GM19324 (cell line): ENCODE results near the gene DCC.

Experiments used
- ATAC-seq: cut with Tn5 transposase; IDR thresholded peaks from one replicate; pipeline ENCODE4 v1.9.1; 2021; ENCODE audit warnings: mild to moderate bottlenecking, moderate library complexity; ENCODE audit not compliant: unreplicated experiment, low FRiP score

DCC gene

GRCh38 chr18:52657043-52657805 lies 317.2 kb downstream of the DCC start:
- ATAC-seq, result no peak

- ATAC-seq, result no peak
These were observed 327.6 kb downstream of the DCC start for GRCh38 chr18:52667463-52668065.

- no peak for ATAC-seq
These were observed 330.9 kb downstream of the DCC start for GRCh38 chr18:52670896-52671295.

DNA sequence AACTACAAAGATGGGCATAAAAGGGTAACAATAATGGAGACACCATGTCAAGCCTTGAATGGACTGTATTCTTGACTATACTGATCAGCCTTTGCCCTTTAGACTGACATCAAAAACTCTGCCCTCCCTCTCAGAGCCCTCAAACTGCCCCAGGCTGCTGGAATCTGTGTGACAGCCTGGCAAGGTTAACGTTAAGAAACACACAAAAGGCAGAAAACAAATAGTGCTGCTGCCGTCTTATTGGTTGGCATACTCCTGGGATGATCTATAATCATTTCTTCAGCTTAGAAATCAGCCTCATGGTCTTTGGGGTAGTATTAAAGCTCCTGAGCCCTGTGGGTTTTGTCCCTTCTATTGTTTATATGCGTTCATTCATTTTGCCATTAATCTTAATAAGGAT lies 338.0 kb downstream of the DCC start:
- ATAC-seq, result no peak

- no peak for ATAC-seq
These were observed 338.6 kb downstream of the DCC start for GRCh38 chr18:52678551-52678950.

GRCh38 chr18:52679354-52679753 lies 339.4 kb downstream of the DCC start:
- no peak for ATAC-seq

GRCh38 chr18:52682260-52682659 lies 342.3 kb downstream of the DCC start:
- ATAC-seq, result no peak

GRCh38 chr18:52685316-52685715 lies 345.3 kb downstream of the DCC start:
- ATAC-seq, result no peak

- no peak for ATAC-seq
These were observed 351.8 kb downstream of the DCC start for GRCh38 chr18:52691841-52692240.

DNA sequence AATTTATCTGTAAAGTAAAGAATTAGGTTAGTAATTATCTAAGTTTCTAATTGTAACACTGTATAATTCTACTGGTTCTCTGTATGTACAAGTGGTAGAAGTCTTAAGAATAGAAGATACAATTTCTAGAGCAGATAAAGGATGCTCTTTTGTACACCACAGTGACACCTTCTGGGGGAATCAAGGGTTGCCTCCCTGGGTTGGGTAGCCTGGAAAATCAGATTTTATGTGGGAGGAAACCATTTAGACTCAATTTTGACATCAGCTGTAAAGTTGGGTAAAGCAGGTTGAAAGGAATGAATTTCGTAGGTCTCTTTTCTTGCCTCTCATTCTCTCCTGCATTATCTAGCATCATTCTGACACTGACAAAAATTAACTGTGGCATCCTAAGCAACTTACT lies 354.8 kb downstream of the DCC start:
- ATAC-seq, result no peak

GRCh38 chr18:52700116-52700515 lies 360.1 kb downstream of the DCC start:
- ATAC-seq, result no peak

- ATAC-seq, result no peak
These were observed 360.8 kb downstream of the DCC start for GRCh38 chr18:52700816-52701215.

- no peak for ATAC-seq
These were observed 361.4 kb downstream of the DCC start for GRCh38 chr18:52701219-52701935.

- ATAC-seq, result no peak
These were observed 375.4 kb downstream of the DCC start for GRCh38 chr18:52715421-52715820.

DNA sequence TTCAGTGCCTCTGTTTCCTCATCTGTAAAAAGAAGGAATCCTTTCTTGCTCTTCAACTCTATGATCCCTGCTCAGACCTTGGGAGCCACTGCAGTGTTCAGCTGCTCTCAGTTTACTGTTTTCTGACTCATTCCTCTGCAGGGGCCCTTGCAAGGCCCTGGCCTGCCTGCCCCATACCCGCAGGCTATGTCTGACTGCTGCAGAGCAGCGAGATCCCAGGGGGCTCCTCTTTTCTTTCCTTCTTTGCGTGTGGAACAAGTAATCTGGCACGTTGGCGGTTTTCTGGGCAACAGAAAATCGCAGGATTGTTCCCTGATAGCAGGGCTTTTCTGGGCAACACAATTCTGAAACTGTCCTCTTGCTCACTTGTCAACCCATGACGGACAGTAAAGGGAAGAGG lies 376.0 kb downstream of the DCC start:
- ATAC-seq, result no peak

GRCh38 chr18:52716973-52717372 lies 377.0 kb downstream of the DCC start:
- ATAC-seq, result no peak

DNA sequence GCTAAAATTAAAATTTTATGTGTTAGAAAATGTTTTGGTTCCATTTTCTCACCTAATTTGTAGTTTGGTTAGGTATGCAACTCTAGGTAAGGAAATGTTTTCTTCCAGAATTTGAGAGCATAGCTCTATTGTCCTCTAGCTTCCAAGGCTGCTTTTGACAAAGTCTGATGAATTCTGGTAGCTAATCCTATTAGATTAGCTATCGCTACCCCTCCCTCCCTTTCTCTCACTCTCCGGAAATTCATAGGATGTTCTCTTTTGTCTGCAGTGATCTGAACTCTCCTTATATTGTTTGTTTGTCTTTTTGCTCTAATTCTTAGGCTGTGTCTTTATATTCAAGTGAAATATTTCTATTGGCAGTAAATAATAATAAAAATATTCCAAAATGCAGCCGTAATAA lies 382.9 kb downstream of the DCC start:
- no peak for ATAC-seq

DNA sequence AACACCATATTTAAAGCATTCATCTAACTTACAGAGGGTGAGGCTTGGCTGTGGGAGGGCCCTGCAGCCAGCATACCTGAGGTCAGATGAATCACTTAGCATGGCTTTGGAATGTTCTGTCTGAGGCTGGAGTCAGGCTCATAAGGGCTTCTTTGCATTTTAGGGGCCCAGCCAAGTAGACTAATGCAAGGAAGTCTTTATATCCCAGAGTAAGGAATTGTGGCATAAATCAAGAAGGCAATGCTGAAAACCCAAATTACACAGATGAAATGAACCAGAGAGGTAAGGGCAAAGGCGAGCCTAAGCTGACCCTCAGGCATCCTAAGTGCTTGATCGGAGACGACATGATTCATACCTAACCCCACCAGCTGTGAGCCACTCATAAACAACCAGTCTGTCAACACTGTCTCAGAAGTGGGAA lies 383.6 kb downstream of the DCC start:
- no peak for ATAC-seq

DNA sequence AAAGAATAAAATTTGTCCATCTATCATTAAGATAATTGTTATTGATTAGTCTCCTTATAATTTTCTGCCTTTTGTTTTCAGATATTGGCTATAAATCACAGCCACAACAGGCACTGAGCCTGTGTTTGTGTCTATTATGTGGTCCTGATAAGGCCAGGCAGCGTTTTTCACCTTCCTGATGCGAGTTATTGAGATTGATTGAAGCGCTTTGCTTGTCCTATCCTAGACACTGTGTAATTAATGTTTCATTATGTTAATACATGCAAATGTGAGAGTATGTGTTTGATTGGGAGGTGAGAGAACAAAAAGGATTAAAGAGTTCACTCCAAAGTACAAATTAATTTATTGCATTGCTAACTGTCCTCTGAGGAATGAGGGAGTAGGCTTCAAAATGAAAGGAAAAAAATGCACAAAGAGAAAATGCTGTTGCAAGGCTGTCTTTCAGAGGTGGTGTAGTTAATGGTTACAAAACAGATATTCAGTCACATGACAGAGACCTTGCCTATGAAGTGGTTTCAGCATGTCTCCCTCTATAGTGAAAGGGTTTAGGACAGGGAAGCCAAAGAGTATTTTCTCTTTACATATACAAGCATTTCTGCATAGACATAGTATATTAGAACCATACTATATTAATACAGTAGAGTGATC lies 391.1 kb downstream of the DCC start:
- ATAC-seq, result no peak

- no peak for ATAC-seq
These were observed 398.9 kb downstream of the DCC start for GRCh38 chr18:52738946-52739345.

DNA sequence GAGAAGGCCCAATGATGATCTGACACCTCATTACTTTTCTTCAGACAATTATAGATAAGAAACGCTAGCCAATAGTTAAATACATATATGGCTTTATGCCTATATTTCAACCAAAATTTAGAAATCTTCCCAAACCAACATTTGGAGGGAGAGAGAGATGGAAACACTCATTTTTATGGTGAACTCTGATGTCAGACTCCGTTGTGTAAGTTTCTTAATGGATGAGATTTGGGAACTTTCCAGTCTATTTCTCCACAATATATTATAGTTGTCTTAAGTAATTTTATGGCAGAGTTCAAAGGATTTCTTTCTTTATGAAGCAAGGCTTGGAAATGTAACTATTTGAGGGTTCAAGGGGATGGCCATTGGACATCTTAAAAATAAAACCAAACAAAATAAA lies 407.0 kb downstream of the DCC start:
- ATAC-seq, result no peak
